HFF-Myc (cell line): ENCODE data around the gene BCL2L2.

Experiments used
- DNase-seq: peaks from one replicate; pipeline ENCODE4 v3.0.0-alpha.2; 2011; ENCODE audit warnings: low read depth; ENCODE audit errors: extremely low read depth
- H3K4me3 ChIP-seq: replicated peaks from 2 replicates; pipeline ENCODE4 v1.5.1; 2011; ENCODE audit warnings: low read depth, mild to moderate bottlenecking, control low read depth, low read length
- CTCF ChIP-seq: IDR thresholded peaks from 2 replicates; pipeline ENCODE4 v1.5.1; 2012; ENCODE audit warnings: mild to moderate bottlenecking, low read depth, low read length, control low read depth; ENCODE audit errors: missing control alignments

BCL2L2 gene

GRCh38 chr14:23358553-23359166 is 52.0 kb downstream of the BCL2L2 start:
- no peak for TF ChIP-seq CTCF
- no peak overlapping the region for H3K4me3 ChIP-seq
- no peak for DNase-seq

- TF ChIP-seq CTCF: no peak
- DNase-seq: no peak
- no peak overlapping the region for H3K4me3 ChIP-seq
Observed at GRCh38 chr14:23359167-23359626, 52.6 kb downstream of the BCL2L2 start.

- TF ChIP-seq CTCF: no peak
- no peak for DNase-seq
- no peak overlapping the region for H3K4me3 ChIP-seq
Observed at GRCh38 chr14:23359722-23360447, 53.3 kb downstream of the BCL2L2 start.

GRCh38 chr14:23360496-23360895 is 53.9 kb downstream of the BCL2L2 start:
- H3K4me3 ChIP-seq: no peak overlapping the region
- no peak for TF ChIP-seq CTCF
- DNase-seq: no peak

- no peak for TF ChIP-seq CTCF
- no peak overlapping the region for H3K4me3 ChIP-seq
- DNase-seq: no peak
Observed at GRCh38 chr14:23361320-23361719, 54.7 kb downstream of the BCL2L2 start.
